HG02588 (cell line): ENCODE data around the gene MARCKSL1.

Experiments used
- ATAC-seq: cut with Tn5 transposase; IDR thresholded peaks from one replicate; pipeline ENCODE4 v1.9.1; 2021; ENCODE audit warnings: mild to moderate bottlenecking, moderate library complexity; ENCODE audit not compliant: unreplicated experiment

MARCKSL1 gene

DNA sequence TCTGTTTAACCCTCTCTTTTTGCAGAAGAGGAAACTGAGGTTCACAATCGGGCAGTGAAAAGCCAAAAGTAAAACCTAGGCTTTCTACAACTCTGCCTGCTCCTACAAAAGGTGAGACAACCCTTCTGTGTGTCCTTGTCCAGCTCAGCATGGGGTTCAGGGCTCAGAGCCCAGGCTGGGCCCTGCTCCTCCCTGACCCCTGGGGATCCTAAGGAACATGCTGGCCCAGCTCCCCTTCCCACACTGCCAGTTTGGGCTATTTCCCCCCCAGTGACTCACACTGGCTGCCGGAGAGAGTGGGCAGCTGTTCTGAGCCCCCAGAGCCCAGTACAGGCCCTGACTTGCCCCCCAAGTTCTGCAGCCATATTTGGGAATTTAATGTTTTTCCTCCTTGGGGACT lies 17.4 kb upstream of the MARCKSL1 start:
- ATAC-seq = no peak

DNA sequence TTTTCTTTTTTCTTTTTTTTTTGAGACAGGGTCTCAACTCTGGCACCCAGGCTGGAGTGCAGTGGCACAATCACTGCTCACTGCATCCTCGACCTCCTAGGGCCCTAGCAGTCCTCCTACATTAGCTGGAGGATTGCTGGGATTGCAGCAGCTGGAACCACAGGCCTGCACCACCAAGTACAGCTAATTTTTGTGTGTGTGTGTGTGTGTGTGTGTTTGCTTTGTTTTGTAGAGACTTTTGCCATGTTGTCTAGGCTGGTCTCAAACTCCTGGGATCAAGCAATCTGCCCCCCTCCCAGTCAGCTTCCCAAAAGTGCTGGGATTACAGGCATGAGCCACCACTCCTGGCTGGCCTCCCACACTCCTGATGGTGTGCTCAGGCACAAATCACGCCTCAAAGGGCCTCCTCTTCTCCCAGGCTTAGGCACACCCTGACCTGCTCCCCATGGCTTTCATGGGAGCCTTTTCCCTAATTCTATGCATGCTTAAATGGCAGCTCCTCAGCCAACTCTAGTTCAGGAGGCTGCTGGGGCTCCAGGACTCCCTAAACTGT lies 16.9 kb upstream of the MARCKSL1 start:
- no peak for ATAC-seq

DNA sequence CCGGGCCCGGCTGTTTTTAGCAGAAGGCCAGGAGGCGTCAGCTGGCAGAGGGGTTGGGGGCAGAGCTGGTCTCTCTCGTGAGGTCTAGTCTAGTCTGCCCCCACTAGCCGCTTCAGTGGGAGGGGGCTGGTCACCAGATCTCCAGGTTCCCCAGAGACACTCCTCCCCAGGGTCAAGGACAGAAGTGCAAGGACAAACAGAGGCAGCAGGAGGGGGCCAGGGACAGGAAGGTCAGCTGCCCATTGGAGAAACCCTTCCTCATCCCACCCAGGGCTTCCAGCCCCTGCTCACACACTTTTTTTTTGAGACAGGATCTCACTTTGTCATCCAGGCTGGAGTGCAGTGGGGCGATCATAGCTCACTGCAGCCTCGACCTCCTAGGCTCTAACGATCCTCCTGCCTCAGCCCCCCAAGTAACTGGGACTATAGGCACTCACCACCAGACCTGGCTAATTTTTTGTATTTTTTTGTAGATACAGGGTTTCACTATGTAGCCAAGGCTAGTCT lies 16.3 kb upstream of the MARCKSL1 start:
- no peak for ATAC-seq

DNA sequence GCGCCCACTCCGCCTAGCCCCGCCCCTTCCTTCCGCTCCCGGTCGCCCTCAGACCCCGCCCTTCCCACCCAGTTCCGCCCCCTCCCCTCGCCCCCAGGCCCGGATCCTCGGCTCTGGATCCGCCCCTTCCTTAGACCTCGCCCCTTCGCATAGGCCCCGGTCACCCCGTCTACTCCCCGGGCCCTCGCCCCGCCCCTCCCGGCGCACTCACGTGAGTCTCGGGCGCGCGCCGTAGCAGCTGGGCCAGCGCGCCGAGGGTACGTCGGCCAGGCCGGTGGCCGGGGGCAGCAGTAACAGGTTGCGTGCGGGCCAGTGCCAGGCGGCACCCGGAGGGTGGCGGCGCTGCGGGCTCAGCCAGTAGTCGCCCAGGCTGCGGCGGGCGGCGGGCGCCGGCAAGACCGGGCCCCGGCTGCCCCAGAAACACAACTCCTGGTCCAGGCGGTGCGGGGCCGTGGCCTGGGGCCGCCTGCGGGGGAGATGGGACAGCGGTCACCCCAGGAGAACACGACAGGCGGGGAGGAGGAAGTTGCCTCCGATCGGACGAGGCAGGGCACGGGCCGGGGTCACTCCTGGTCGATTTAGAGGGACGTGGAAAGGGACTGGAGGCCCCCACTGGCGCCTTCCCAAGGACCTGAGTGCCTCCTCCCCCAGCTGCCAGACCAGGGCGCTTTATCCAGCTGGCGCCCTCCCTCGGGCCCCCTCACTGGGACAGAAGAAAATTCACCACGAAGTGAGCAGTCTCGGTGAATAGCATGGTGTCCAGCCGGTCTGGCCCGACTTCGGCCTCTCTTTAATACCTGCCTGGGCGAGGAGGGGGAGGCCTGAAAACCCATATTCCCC lies 15.6 kb upstream of the MARCKSL1 start:
- ATAC-seq = peak; percentile 78

- ATAC-seq = peak; percentile 33
Observed at GRCh38 chr1:32350785-32351398, 14.9 kb upstream of the MARCKSL1 start.

GRCh38 chr1:32349211-32349708 lies 13.2 kb upstream of the MARCKSL1 start:
- no peak for ATAC-seq

DNA sequence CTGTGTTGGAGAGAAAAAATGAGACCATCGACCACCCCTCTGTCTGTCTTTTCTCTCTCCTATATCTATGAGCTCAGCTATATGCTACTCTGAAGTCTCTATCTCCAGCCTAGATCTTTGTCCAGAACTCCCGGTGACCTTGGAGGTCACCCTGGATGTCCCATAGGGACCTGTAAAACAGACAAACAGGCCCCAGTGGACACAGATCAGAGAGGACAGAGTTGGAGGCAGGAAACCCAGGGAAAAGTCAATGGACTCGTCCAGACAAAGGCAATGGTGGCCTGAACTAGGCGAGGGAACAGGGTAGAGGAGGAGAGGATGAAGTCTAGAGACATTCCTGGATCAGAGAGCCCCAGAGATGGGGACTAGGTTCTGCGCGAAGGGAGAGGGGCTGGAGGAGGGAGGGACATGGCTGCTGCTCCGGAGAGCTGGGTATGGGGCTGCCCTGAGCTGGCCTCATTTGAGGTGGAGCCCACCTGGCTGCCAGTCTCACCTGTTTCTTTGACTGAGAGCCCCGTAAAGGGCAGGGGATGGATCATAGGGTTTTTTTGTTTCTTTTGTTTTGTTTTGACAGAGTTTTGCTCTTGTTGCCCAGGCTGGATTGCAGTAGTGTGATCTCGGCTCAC lies 10.6 kb upstream of the MARCKSL1 start:
- no peak for ATAC-seq

GRCh38 chr1:32345289-32345827 lies 9.3 kb upstream of the MARCKSL1 start:
- ATAC-seq = no peak

GRCh38 chr1:32342704-32343103 lies 6.7 kb upstream of the MARCKSL1 start:
- no peak for ATAC-seq

GRCh38 chr1:32341971-32342370 lies 5.9 kb upstream of the MARCKSL1 start:
- no peak for ATAC-seq

DNA sequence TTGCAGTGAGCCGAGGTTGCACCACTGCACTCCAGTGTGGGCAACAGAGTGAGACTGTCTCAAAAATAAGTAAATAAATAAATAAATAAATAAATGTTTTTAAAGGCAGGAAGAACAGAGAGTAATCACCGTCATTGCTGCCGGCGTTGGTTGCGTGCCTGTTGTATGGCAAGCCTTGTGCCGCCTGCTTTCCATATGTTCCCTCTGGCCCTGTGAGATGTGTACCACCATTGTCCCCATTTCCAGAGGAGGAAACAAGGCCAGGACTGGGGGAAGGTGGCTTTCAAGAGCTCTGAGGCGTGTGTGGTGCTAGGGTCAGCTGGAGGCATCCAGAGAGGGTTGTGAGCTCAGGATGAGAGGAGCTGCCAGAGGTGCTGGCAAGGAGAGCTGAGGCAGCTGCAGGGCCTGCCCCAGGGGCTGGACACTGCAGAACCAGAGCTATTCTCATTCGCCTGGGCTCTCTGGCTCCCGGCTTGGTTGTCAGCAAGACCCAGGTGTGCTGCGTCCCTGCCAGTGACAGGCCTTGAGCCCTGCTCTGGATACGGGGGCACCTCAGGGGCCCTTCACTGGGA lies 5.2 kb upstream of the MARCKSL1 start:
- ATAC-seq = no peak

- ATAC-seq = no peak
Observed at GRCh38 chr1:32339363-32339978, 3.4 kb upstream of the MARCKSL1 start.

- ATAC-seq = no peak
Observed at GRCh38 chr1:32338637-32339145, 2.7 kb upstream of the MARCKSL1 start.

GRCh38 chr1:32337855-32338636 lies 2.0 kb upstream of the MARCKSL1 start:
- peak; percentile 31 for ATAC-seq

DNA sequence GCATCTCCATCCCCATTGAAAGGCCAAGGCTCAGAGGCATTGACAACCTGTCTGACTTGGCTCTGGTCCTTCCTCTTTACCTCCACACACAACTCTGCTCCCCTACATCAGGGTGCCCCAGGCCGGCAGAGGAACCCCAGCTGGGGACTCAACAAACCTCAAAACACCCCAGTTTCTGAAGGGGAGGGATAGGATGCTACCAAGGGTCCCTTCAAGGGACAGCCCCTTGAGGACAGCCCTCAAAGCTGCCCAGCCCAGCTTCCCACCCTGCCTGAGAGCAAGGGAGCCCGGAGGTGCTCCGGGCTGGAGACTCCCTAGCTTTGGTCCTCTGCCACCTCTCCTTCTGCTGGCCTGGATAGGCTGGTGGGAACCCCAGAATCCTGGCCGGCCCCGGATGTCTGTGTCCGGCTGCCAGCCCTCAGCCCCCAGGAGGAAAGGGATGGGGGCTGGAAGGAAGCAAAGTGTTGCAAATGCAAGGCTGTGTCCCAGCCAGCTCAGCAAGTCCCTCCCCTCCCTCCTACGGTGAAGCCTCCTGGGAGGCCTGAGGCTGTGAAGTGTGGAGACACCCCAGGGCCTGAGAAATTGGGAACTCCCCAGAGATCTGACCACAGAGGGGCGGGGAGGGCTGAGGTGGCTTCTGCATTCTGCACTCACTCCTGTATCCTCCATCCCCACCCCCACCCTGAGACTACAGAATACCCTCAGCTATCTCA lies 1.1 kb upstream of the MARCKSL1 start:
- ATAC-seq = no peak

GRCh38 chr1:32336591-32336932 lies 529 bp upstream of the MARCKSL1 start:
- ATAC-seq = no peak

- ATAC-seq = no peak
Observed at GRCh38 chr1:32335535-32335789, 571 bp downstream of the MARCKSL1 start.

- ATAC-seq = peak; percentile 16
Observed at GRCh38 chr1:32334864-32335534, 1.0 kb downstream of the MARCKSL1 start.
